Peyer's patch (tissue), 4 donors: Measurements from ENCODE around the gene MYMK. TPM values are rescaled to one million over a fixed set of nuclear protein-coding genes. Genes with fewer than 3 reads are reported as not detected.

Source experiments
- DNase-seq, 3 donors: peaks; one replicate each; pipeline ENCODE4 v3.0.0-alpha.2; 2017 to 2019
- H3K27ac ChIP-seq, 4 donors: fragments of 200-600 bp; sonication (generic); one replicate each; pipeline ENCODE4 v1.5.1; 2016 to 2019
- H3K27me3 ChIP-seq, 2 donors: fragments of 200-600 bp; sonication (generic); one replicate each; pipeline ENCODE4 v1.5.1; 2019
- H3K36me3 ChIP-seq, 3 donors: fragments of 200-600 bp; sonication (generic); one replicate each; pipeline ENCODE4 v1.5.1; 2016 to 2019
- H3K4me1 ChIP-seq, 4 donors: fragments of 200-600 bp; sonication (generic); one replicate each; pipeline ENCODE4 v1.5.1; 2016 to 2019
- H3K4me3 ChIP-seq, 4 donors: fragments of 200-600 bp; sonication (generic); 1 replicate in 3 of 4; 2 replicates in 1 of 4; pipeline ENCODE4 v1.5.1; 2016 to 2019; ENCODE audit warnings: mild to moderate bottlenecking in 1 of 4
- H3K9me3 ChIP-seq, 4 donors: fragments of 200-600 bp; sonication (generic); one replicate each; pipeline ENCODE4 v1.5.1; 2016 to 2019; ENCODE audit warnings: mild to moderate bottlenecking in 1 of 4
- CTCF ChIP-seq, 6 experiments: fragments of 450-650 bp in 4 of 6; fragments of 200-600 bp in 2 of 6; sonication (generic) in 1 of 6; IDR thresholded peaks; one replicate each; pipeline ENCODE4 v1.5.1; 2017 to 2019; ENCODE audit warnings: antibody characterized with exemption in 6 of 6, mild to moderate bottlenecking in 3 of 6, moderate library complexity in 1 of 6
- POLR2A ChIP-seq, 2 donors: fragments of 450-650 bp; IDR thresholded peaks; one replicate each; pipeline ENCODE4 v1.5.1; 2017; ENCODE audit warnings: antibody characterized with exemption in 2 of 2, mild to moderate bottlenecking in 2 of 2, moderate library complexity in 2 of 2
- total RNA-seq, 4 donors: library from RNA; depleted of rRNA; stranded (reverse); fragments of >200 nt; gene quantifications; one replicate each; pipeline ENCODE4 v1.1.0, GENCODE V29; 2016

The MYMK gene
- total RNA-seq, 4 donors from 2014 or later: not detected

- Histone ChIP-seq H3K27ac (no peak overlapping the region), H3K4me3 (no peak overlapping the region), H3K4me1 (no peaks in the 10 kb centered on the region), H3K9me3 (no peaks in the 10 kb centered on the region), H3K36me3 (no peaks in the 10 kb centered on the region), H3K27me3 (no peaks in the 10 kb centered on the region)
- no peak for DNase-seq
- TF ChIP-seq POLR2A (IDR thresholded peaks at IDR 0.05) (no peak), CTCF (IDR thresholded peaks at IDR 0.05) (no peak)
Observed at GRCh38 chr9:133517711-133518110, 7.0 kb downstream of the MYMK start.

DNA sequence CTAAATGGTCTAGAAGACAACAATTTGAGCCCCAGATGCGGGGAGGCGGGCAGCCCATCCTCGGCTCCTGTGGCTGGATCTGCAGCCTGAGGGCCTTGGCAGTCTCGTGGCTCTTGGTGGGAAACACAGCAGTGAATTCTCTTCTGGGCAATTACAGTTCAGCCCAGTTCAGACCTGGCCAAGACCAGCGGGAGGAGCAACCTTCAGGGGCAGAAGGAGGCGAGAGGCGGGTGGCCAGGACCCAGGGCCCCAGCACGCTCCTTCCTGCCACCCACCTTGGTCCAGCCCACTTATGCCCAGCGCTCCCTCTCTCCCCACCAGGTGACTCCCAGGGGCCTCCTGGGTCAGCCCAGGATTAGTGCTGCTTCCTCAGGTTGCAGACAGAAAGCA, 7.8 kb downstream of the MYMK start:
- Histone ChIP-seq H3K27ac (no peak overlapping the region), H3K4me3 (no peak overlapping the region), H3K4me1 (no peaks in the 10 kb centered on the region), H3K9me3 (no peaks in the 10 kb centered on the region), H3K36me3 (no peaks in the 10 kb centered on the region), H3K27me3 (no peaks in the 10 kb centered on the region)
- no peak for DNase-seq
- TF ChIP-seq POLR2A (IDR thresholded peaks at IDR 0.05): no peak
- no peak for TF ChIP-seq CTCF (IDR thresholded peaks at IDR 0.05)

GRCh38 chr9:133516256-133516960, 8.4 kb downstream of the MYMK start:
- no peak for DNase-seq
- no peaks in the 10 kb centered on the region for H3K27me3 ChIP-seq
- no peak overlapping the region for H3K27ac ChIP-seq
- no peaks in the 10 kb centered on the region for H3K9me3 ChIP-seq
- TF ChIP-seq POLR2A (IDR thresholded peaks at IDR 0.05) (no peak), CTCF (IDR thresholded peaks at IDR 0.05) (no peak)
- no peak overlapping the region for H3K4me3 ChIP-seq
- no peaks in the 10 kb centered on the region for H3K36me3 ChIP-seq
- no peaks in the 10 kb centered on the region for H3K4me1 ChIP-seq

GRCh38 chr9:133515615-133516255, 9.0 kb downstream of the MYMK start:
- no peak for DNase-seq
- Histone ChIP-seq H3K4me1 (no peaks in the 10 kb centered on the region), H3K27me3 (no peaks in the 10 kb centered on the region), H3K9me3 (no peaks in the 10 kb centered on the region), H3K27ac (no peak overlapping the region), H3K4me3 (no peak overlapping the region), H3K36me3 (no peaks in the 10 kb centered on the region)
- TF ChIP-seq CTCF (IDR thresholded peaks at IDR 0.05) (no peak), POLR2A (IDR thresholded peaks at IDR 0.05) (no peak)

DNA sequence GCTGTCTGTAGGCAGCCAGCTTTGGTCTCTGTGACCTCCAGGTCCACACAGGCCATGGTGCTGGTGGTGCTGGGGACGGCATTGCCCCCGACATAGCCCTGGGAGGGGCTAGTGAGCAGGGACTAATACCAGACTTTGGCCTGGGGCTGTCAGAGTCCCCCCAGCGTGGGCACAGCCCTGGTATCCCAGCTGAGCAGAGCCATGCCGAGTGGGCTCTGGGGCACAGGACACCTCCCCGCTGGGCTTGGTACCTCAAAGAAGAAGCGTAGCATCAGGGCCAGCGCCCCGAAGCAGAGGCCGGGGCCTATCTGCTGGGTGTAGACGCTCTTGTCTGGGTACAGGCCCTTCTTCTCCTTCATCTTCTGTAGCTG, 9.5 kb downstream of the MYMK start:
- no peaks in the 10 kb centered on the region for H3K9me3 ChIP-seq
- TF ChIP-seq CTCF (IDR thresholded peaks at IDR 0.05) (no peak), POLR2A (IDR thresholded peaks at IDR 0.05) (no peak)
- no peak overlapping the region for H3K27ac ChIP-seq
- H3K27me3 ChIP-seq: no peaks in the 10 kb centered on the region
- no peak overlapping the region for H3K4me3 ChIP-seq
- DNase-seq: no peak
- H3K4me1 ChIP-seq: no peaks in the 10 kb centered on the region
- no peaks in the 10 kb centered on the region for H3K36me3 ChIP-seq
